ENCODE results near the gene RABL6.
"Not testable (repeated sequence)": the region's sequence is repeated elsewhere in the genome, so short reads cannot be mapped to it uniquely, and the experiment has no call there.

The RABL6 gene

GRCh38 chr9:136807281-136808074, at the start of gene RABL6:
Gene RABL6, plus strand, starts transcription at chr9:136807948. Its CDS starts 249 bp downstream, at chr9:136808197.
- H3K27ac ChIP-seq = peak within 1 kb of the TSS; percentile 91
- DNase-seq (ENCODE audit: low spot score) = peak; percentile 97
- CTCF ChIA-PET = interaction anchor here (0.6 to 3.4 kb wide), 4 partner anchors 15 to 227 kb away, joined by 3 to 16 read pairs (median 4); partner anchors contain the start of gene TMEM141

GRCh38 chr9:136759001-136759400, 48.7 kb upstream of the RABL6 start:
- POLR2A ChIA-PET (ENCODE audit: low non-redundant PET) = no interaction called here
- H3K27ac ChIP-seq = no peak overlapping the region
- CTCF ChIA-PET = interaction anchor here (1.0 to 1.3 kb wide), 2 partner anchors 10 to 30 kb away, joined by 3 to 4 read pairs; no protein-coding TSS in a partner anchor
- no peak for DNase-seq (ENCODE audit: low spot score)
- TF ChIP-seq CTCF (conservative IDR thresholded peaks at IDR 0.05; ENCODE audit: low read depth) = no peak

More at GRCh38 chr9:136807281-136808074, at the start of gene RABL6:
- POLR2A ChIA-PET (ENCODE audit: low non-redundant PET) = interaction anchor here (0.6 to 1.4 kb wide), 3 partner anchors 9 to 15 kb away, joined by 5 to 8 read pairs (median 6); no protein-coding TSS in a partner anchor
- no peak for TF ChIP-seq CTCF (conservative IDR thresholded peaks at IDR 0.05; ENCODE audit: low read depth)

GRCh38 chr9:136759436-136760325, 48.1 kb upstream of the RABL6 start:
- H3K27ac ChIP-seq = no peak overlapping the region
- ChIA-PET CTCF (interaction anchor here (0.7 to 1.4 kb wide), 6 partner anchors 10 to 33 kb away, joined by 3 to 8 read pairs (median 4); no protein-coding TSS in a partner anchor), POLR2A (ENCODE audit: low non-redundant PET) (no interaction called here)
- TF ChIP-seq CTCF (conservative IDR thresholded peaks at IDR 0.05; ENCODE audit: low read depth) = no peak
- DNase-seq (ENCODE audit: low spot score) = no peak

GRCh38 chr9:136760424-136760823, 47.3 kb upstream of the RABL6 start:
- CTCF ChIA-PET = interaction anchor here (0.7 to 1.4 kb wide), 6 partner anchors 16 to 32 kb away, joined by 3 to 8 read pairs (median 4); no protein-coding TSS in a partner anchor
- TF ChIP-seq CTCF (conservative IDR thresholded peaks at IDR 0.05; ENCODE audit: low read depth) = no peak
- POLR2A ChIA-PET (ENCODE audit: low non-redundant PET) = interaction anchor here (0.6 to 1.0 kb wide), 2 partner anchors 33 to 124 kb away, joined by 3 read pairs; no protein-coding TSS in a partner anchor
- DNase-seq (ENCODE audit: low spot score) = no peak
- H3K27ac ChIP-seq = no peak overlapping the region

- CTCF ChIA-PET = interaction anchor here (0.5 to 1.4 kb wide), 9 partner anchors 16 to 123 kb away, joined by 3 to 8 read pairs (median 3); no protein-coding TSS in a partner anchor
- H3K27ac ChIP-seq = not testable (repeated sequence)
- peak; percentile 81 for TF ChIP-seq CTCF (conservative IDR thresholded peaks at IDR 0.05; ENCODE audit: low read depth)
- peak; percentile 63 for DNase-seq (ENCODE audit: low spot score)
- POLR2A ChIA-PET (ENCODE audit: low non-redundant PET) = interaction anchor here (0.6 to 1.0 kb wide), 2 partner anchors 33 to 124 kb away, joined by 3 read pairs; no protein-coding TSS in a partner anchor
These were observed 46.8 kb upstream of the RABL6 start for GRCh38 chr9:136760834-136761544.

Data from RWPE1 (cell line).